Retinal pigment epithelial cell (primary cell): ENCODE measurements around the gene SCUBE1.

Source experiments
- DNase-seq: peaks from one replicate; pipeline ENCODE4 v3.0.0-alpha.2; 2010; ENCODE audit warnings: low read depth
- H3K4me3 ChIP-seq: 2 replicates; pipeline ENCODE4 v1.5.1; 2011; ENCODE audit warnings: mild to moderate bottlenecking, low read length, control low read depth, moderate library complexity
- CTCF ChIP-seq: conservative IDR thresholded peaks from 2 replicates; pipeline ENCODE4 v1.5.1; 2011; ENCODE audit warnings: low read depth, low read length, control low read depth, inconsistent platforms

SCUBE1 gene

DNA sequence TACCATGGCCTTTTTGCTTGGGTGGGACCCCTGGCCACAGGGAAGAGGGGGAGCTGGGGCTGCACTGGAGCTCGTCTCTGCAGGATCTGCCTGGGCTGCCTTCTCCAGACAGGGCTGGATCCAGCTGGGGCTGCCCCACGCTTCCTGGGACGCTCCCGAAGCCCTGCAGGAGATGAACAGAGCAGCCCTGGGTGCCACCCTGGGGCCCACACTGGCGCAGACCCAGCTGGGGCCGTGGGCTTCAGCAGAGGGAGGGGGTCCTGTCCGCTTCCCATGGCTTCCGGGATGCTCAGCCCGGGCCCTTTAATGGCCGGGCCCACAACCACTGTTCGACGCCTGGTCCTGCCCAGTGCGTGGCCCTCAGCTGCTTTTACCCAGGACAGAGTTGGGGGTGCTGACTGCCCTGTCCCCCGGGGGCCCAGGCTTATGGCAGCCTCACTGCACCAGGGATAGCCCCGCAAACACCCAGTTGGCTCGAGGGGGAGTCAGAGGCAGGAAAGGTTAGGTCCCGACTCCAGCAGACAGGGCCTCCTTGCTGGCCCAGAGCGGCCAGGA is 179.9 kb downstream of the SCUBE1 start:
- no peak for TF ChIP-seq CTCF
- no peak for DNase-seq
- H3K4me3 ChIP-seq = no peak overlapping the region

DNA sequence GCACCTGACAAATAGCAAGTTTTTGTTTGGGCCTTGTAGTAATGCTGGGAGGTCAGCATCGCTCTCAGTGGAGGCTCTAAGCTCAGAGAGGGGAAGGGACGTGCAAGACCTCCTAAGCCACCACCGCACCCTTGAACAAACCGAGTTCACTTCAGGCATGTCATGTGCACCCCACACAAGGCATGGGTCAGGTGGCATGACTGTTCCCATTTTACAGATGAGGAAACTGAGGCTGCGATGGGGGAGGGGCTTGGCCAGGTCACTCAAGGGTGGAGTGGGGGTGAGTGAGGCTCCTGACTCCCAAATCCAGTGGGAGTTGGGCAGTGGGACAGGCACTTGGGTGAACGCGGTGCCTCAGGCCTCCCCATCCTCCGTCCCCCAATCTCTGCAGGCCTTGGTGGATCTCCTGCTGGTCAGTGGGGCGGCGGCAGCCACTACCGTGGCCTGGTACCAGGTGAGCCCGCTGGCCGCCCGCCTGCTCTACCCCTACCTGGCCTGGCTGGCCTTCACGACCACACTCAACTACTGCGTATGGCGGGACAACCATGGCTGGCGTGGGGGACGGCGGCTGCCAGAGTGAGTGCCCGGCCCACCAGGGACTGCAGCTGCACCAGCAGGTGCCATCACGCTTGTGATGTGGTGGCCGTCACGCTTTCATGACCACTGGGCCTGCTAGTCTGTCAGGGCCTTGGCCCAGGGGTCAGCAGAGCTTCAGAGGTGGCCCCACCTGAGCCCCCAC is 180.6 kb downstream of the SCUBE1 start:
- DNase-seq = no peak
- TF ChIP-seq CTCF = no peak
- no peak overlapping the region for H3K4me3 ChIP-seq

DNA sequence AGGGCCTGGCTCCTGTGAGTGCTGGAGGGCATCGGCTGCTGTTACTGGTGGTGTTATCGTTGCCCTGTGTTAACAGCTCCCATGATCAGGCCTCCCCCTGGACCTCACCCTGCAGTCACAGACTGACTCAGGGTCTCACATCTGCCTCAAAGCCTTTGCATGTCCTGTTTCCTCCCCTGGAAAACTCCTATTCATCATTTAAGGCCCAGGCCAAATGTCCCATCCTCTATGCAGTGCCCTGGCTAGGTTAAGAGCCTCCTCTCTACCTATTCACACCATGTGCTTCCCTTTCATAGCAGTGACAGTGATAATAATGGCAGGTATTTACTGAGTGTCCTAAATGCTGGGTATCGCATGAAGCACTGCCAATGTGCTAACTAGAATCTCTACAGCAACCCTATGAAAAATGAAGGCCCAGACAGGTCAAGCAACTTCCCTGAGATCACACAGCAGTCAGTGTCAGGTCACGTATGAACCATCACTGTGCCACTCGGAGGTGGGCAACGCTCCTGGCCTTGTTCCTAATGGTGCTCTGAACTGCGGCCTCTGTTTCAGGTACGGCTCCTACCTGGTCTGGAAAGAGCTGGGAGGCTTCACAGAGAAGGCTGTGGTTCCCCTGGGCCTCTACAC is 182.6 kb downstream of the SCUBE1 start:
- no peak for DNase-seq
- H3K4me3 ChIP-seq = no peak overlapping the region
- TF ChIP-seq CTCF = no peak

DNA sequence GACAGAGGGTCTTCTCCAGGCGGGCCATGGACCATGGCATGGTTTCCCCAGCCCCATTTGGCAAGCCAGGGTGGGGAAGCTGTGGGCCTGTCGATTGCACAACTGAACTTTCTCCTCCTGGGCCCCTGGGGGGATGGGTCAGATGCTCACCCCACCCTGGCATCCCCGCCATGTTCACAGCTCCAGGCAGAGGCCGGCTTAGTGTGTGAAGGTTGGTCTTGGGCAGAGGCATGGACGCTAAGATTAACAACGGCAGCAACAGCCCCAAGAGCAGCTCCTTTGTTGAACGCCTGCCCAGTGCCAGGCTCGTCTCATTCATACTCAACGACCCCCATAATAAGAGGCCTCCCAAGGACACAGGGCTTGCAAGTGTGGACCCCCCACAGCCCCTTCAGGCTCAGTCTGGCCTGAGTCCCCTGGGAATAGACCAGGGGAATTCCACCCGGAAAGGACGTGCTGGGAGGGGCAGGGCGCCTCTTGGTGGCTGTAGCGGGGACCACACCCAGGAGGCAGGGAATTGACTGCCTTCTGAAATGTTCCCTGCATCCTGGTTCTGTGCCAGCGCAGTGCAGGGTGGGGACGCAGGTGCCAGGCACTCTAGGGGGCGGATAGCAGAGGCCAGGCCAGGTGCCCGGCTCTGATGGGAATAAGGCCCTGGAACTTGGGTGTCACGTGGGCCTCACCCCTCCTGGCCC is 183.5 kb downstream of the SCUBE1 start:
- no peak for DNase-seq
- no peak overlapping the region for H3K4me3 ChIP-seq
- peak; percentile 63 for TF ChIP-seq CTCF

GRCh38 chr22:43158778-43159483 is 184.2 kb downstream of the SCUBE1 start:
- TF ChIP-seq CTCF = no peak
- DNase-seq = no peak
- no peak overlapping the region for H3K4me3 ChIP-seq

- no peak for TF ChIP-seq CTCF
- H3K4me3 ChIP-seq = no peak overlapping the region
- no peak for DNase-seq
Measured at GRCh38 chr22:43157874-43158546, 185.2 kb downstream of the SCUBE1 start.
